HG03439 (cell line): ENCODE measurements around the gene PTPRN2.
"Not testable (repeated sequence)": the region's sequence is repeated elsewhere in the genome, so short reads cannot be mapped to it uniquely, and the experiment has no call there.

ENCODE experiments used
- ATAC-seq: cut with Tn5 transposase; IDR thresholded peaks from one replicate; pipeline ENCODE4 v1.9.1; 2021; ENCODE audit warnings: mild to moderate bottlenecking, moderate library complexity; ENCODE audit not compliant: unreplicated experiment

Gene PTPRN2

GRCh38 chr7:158273756-158274342, 313.8 kb downstream of the PTPRN2 start:
- not testable (repeated sequence) for ATAC-seq

- no peak for ATAC-seq
Observed at GRCh38 chr7:158273138-158273651, 314.4 kb downstream of the PTPRN2 start.

- no peak for ATAC-seq
Observed at GRCh38 chr7:158272509-158273137, 315.0 kb downstream of the PTPRN2 start.

GRCh38 chr7:158272091-158272490, 315.5 kb downstream of the PTPRN2 start:
- no peak for ATAC-seq

- no peak for ATAC-seq
Observed at GRCh38 chr7:158271646-158272045, 316.0 kb downstream of the PTPRN2 start.

- no peak for ATAC-seq
Observed at GRCh38 chr7:158270856-158271413, 316.7 kb downstream of the PTPRN2 start.

- no peak for ATAC-seq
Observed at GRCh38 chr7:158270106-158270775, 317.4 kb downstream of the PTPRN2 start.

- ATAC-seq, result no peak
Observed at GRCh38 chr7:158268816-158269535, 318.6 kb downstream of the PTPRN2 start.

GRCh38 chr7:158267742-158268435, 319.7 kb downstream of the PTPRN2 start:
- ATAC-seq, result no peak

- ATAC-seq, result no peak
Observed at GRCh38 chr7:158266817-158267741, 320.5 kb downstream of the PTPRN2 start.

- no peak for ATAC-seq
Observed at GRCh38 chr7:158266426-158266816, 321.2 kb downstream of the PTPRN2 start.

- ATAC-seq, result no peak
Observed at GRCh38 chr7:158265743-158266080, 321.9 kb downstream of the PTPRN2 start.

GRCh38 chr7:158264881-158265742, 322.5 kb downstream of the PTPRN2 start:
- no peak for ATAC-seq

GRCh38 chr7:158263964-158264748, 323.5 kb downstream of the PTPRN2 start:
- ATAC-seq, result no peak

- no peak for ATAC-seq
Observed at GRCh38 chr7:158263110-158263963, 324.3 kb downstream of the PTPRN2 start.

- no peak for ATAC-seq
Observed at GRCh38 chr7:158262284-158263109, 325.1 kb downstream of the PTPRN2 start.
